B cell (primary cell): ENCODE results near the gene CCDC87. TPM values are rescaled to one million over a fixed set of nuclear protein-coding genes. Genes with fewer than 3 reads are reported as not detected.

Source experiments
- ATAC-seq: fragments of 200-7000 bp; cut with Tn5 transposase; one replicate; pipeline ENCODE4 v1.10.0; 2021; ENCODE audit warnings: low read depth, mild to moderate bottlenecking, moderate number of reproducible peaks, moderate library complexity
- CTCF ChIA-PET: fragments of 350-600 bp; sonication (Branson Sonifier 250); formaldehyde crosslinking; loops from one replicate; lab custom pipeline; 2021; ENCODE audit warnings: antibody characterized with exemption, inconsistent platforms; lab: Charles Lee
- POLR2A ChIA-PET: fragments of 350-600 bp; sonication (Branson Sonifier 250); formaldehyde crosslinking; loops from one replicate; lab custom pipeline; 2021; ENCODE audit warnings: antibody characterized with exemption; lab: Charles Lee
- DNase-seq: peaks from one replicate; pipeline ENCODE4 v3.0.0; 2013
- H2AFZ ChIP-seq: 2 replicates; pipeline ENCODE4 v1.6.1; 2012; ENCODE audit warnings: mild to moderate bottlenecking, low read depth, low read length; ENCODE audit not compliant: insufficient read depth, poor library complexity, severe bottlenecking
- H3K27ac ChIP-seq, 2 donors: 1 replicate in 1 of 2; 2 replicates in 1 of 2; pipeline ENCODE4 v1.5.1; 2012 to 2013; ENCODE audit warnings: low read length in 2 of 2, mild to moderate bottlenecking in 2 of 2, moderate library complexity in 1 of 2
- H3K27me3 ChIP-seq, 4 experiments: fragments of 200-600 bp in 1 of 4; sonication (generic) in 1 of 4; replicated peaks in 1 of 4; 1 replicate in 2 of 4; 2 replicates in 2 of 4; pipeline versions ENCODE4 v1.6.1 to v1.7.0; 2013 to 2016; ENCODE audit warnings: low read length in 3 of 4, mild to moderate bottlenecking in 2 of 4, mixed read lengths in 1 of 4, moderate library complexity in 1 of 4; ENCODE audit not compliant: insufficient read depth in 4 of 4, control insufficient read depth in 3 of 4; ENCODE audit errors: control extremely low read depth in 1 of 4
- H3K36me3 ChIP-seq, 2 experiments: replicated peaks in 1 of 2; 1 replicate in 1 of 2; 2 replicates in 1 of 2; pipeline versions ENCODE4 v1.6.1 to v1.7.1; 2013; ENCODE audit warnings: low read length in 1 of 2; ENCODE audit not compliant: insufficient read depth in 2 of 2, control insufficient read depth in 1 of 2; ENCODE audit errors: control extremely low read depth in 1 of 2, extremely low read depth in 1 of 2
- H3K4me1 ChIP-seq, 2 donors: fragments of 200-600 bp in 1 of 2; sonication (generic) in 1 of 2; 1 replicate in 1 of 2; 2 replicates in 1 of 2; pipeline versions ENCODE4 v1.5.1 to v1.6.1; 2013 to 2017; ENCODE audit warnings: low read length in 2 of 2; ENCODE audit not compliant: control insufficient read depth in 2 of 2, insufficient read depth in 2 of 2
- H3K4me2 ChIP-seq: replicated peaks from 2 replicates; pipeline ENCODE3; 2012; ENCODE audit warnings: mild to moderate bottlenecking, low read depth, low read length; ENCODE audit not compliant: poor library complexity, severe bottlenecking
- H3K4me3 ChIP-seq, 5 experiments: fragments of 200-600 bp in 1 of 5; sonication (generic) in 1 of 5; 1 replicate in 3 of 5; 2 replicates in 2 of 5; pipeline versions ENCODE4 v1.5.1 to v1.7.0; 2011 to 2016; ENCODE audit warnings: low read length in 4 of 5, mild to moderate bottlenecking in 4 of 5, low read depth in 2 of 5, control low read depth in 1 of 5, moderate library complexity in 1 of 5; ENCODE audit not compliant: insufficient read depth in 1 of 5; ENCODE audit errors: control extremely low read depth in 1 of 5, extremely low read depth in 1 of 5
- H3K79me2 ChIP-seq: fragments of 200-600 bp; sonication (generic); one replicate; pipeline ENCODE4 v1.6.0; 2016; ENCODE audit warnings: low read length; ENCODE audit not compliant: control insufficient read depth, insufficient read depth
- H3K9ac ChIP-seq: fragments of 200-600 bp; sonication (generic); 2 replicates; pipeline ENCODE4 v1.6.1; 2017; ENCODE audit warnings: mild to moderate bottlenecking, low read length, moderate library complexity
- H3K9me3 ChIP-seq, 3 donors: one replicate each; pipeline versions ENCODE4 v1.6.1 to v1.7.1; 2013; ENCODE audit warnings: low read length in 2 of 3; ENCODE audit not compliant: control insufficient read depth in 2 of 3, insufficient read depth in 1 of 3; ENCODE audit errors: control extremely low read depth in 1 of 3
- H4K20me1 ChIP-seq: 2 replicates; pipeline ENCODE4 v1.6.0; 2012; ENCODE audit warnings: mild to moderate bottlenecking, low read length; ENCODE audit not compliant: insufficient read depth, control insufficient read depth, poor library complexity, severe bottlenecking
- H3K27ac Mint-ChIP-seq: one replicate; pipeline ENCODE4 v1.8.0; 2021; ENCODE audit warnings: mixed read lengths
- H3K27me3 Mint-ChIP-seq: one replicate; pipeline ENCODE4 v1.8.0; 2021; ENCODE audit warnings: mixed read lengths
- H3K4me1 Mint-ChIP-seq: one replicate; pipeline ENCODE4 v1.8.0; 2021; ENCODE audit warnings: mixed read lengths
- H3K4me3 Mint-ChIP-seq: one replicate; pipeline ENCODE4 v1.8.0; 2021; ENCODE audit warnings: mixed read lengths
- H3K9me3 Mint-ChIP-seq: one replicate; pipeline ENCODE4 v1.8.0; 2022; ENCODE audit warnings: mixed read lengths; ENCODE audit not compliant: insufficient read depth
- EZH2 ChIP-seq: IDR thresholded peaks from 2 replicates; pipeline ENCODE4 v1.6.1; 2012; ENCODE audit warnings: borderline replicate concordance, low read depth, mild to moderate bottlenecking, moderate library complexity, low read length; ENCODE audit not compliant: insufficient read depth, poor library complexity, severe bottlenecking
- WGBS: methylation state at CpG from one replicate; pipeline ENCODE4 v1.1.5; 2013; ENCODE audit warnings: missing lambda C conversion rate; ENCODE audit not compliant: insufficient coverage; 5-methylcytosine and 5-hydroxymethylcytosine counted together
- intact Hi-C: fragments of 100-400 bp; cut with micrococcal nuclease; formaldehyde crosslinking; loops from one replicate; pipeline ENCODE4 v1.10.0; 2022
- polyA plus RNA-seq: library from polyadenylated mRNA; depleted of rRNA; stranded (reverse); fragments of >200 nt; gene quantifications from 2 replicates; pipeline ENCODE4 v1.2.3, GENCODE V29; 2012
- total RNA-seq, 2 donors: library from RNA; stranded (reverse); fragments of 120-200 nt in 1 of 2; gene quantifications; 1 replicate in 1 of 2; 2 replicates in 1 of 2; pipeline versions ENCODE4 v1.2.3 to v1.2.4, GENCODE V29; 2013 to 2022
- TF ChIP-seq, protein P1 (sequence below): fragments of 200-600 bp; IDR thresholded peaks from one replicate; pipeline ENCODE4 v1.8.0; 2022; ENCODE audit warnings: antibody characterized with exemption, mild to moderate bottlenecking

CCDC87 gene
- total and polyA plus RNA-seq, 2 donors (not counting 1 experiment from before 2014, with no cell fraction given) = 0.39 TPM; not detected in 1

DNA sequence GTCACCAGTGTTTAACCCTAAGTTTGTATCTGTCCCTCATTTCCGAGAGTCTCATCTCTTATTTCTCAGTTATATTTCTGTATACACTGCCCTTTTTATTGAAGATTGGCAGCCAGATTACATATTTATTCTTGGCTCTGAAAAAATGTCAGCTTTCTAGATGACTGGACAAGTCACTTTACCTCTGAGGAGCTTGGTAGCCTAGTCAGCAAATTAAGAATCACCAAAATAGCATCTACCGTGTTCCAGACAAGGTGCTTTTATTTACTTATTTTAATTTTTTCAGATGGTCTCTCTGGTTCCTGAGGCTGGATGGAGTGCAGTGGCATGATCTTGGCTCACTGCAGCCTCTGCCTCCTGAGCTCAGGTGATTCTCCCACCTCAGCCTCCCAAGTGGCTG, 40.1 kb upstream of the CCDC87 start:
- Histone ChIP-seq H3K9ac (no peak overlapping the region), H3K27me3 (no peaks in the 10 kb centered on the region), H3K4me1 (peaks cover 14 to 32% of the 10 kb centered on the region in 2 donors), H4K20me1 (peaks cover 73% of the 10 kb centered on the region), H3K79me2 (peaks cover 100% of the 10 kb centered on the region), H3K4me3 (no peak overlapping the region), H3K9me3 (no peaks in the 10 kb centered on the region), H3K36me3 (peaks cover 4 to 39% of the 10 kb centered on the region in 2 experiments), H3K27ac (no peak overlapping the region), H2AFZ (no peak overlapping the region), H3K4me2 (peak overlapping the region; percentile 8)
- Mint-ChIP-seq H3K4me1 (peaks cover 51% of the 10 kb centered on the region), H3K27ac (no peak overlapping the region), H3K27me3 (no peaks in the 10 kb centered on the region), H3K4me3 (no peak overlapping the region), H3K9me3 (no peaks in the 10 kb centered on the region)
- DNase-seq (no peak), ATAC-seq (no peak)
- ChIA-PET CTCF (interaction anchor here (1.0 to 1.3 kb wide), 2 partner anchors 11 to 16 kb away, joined by 3 read pairs; no protein-coding TSS in a partner anchor), POLR2A (interaction anchor here (0.6 kb wide), 2 partner anchors 23 to 804 kb away, joined by 4 read pairs; no protein-coding TSS in a partner anchor)
- no peak for TF ChIP-seq EZH2
- TF ChIP-seq, protein P1, sequence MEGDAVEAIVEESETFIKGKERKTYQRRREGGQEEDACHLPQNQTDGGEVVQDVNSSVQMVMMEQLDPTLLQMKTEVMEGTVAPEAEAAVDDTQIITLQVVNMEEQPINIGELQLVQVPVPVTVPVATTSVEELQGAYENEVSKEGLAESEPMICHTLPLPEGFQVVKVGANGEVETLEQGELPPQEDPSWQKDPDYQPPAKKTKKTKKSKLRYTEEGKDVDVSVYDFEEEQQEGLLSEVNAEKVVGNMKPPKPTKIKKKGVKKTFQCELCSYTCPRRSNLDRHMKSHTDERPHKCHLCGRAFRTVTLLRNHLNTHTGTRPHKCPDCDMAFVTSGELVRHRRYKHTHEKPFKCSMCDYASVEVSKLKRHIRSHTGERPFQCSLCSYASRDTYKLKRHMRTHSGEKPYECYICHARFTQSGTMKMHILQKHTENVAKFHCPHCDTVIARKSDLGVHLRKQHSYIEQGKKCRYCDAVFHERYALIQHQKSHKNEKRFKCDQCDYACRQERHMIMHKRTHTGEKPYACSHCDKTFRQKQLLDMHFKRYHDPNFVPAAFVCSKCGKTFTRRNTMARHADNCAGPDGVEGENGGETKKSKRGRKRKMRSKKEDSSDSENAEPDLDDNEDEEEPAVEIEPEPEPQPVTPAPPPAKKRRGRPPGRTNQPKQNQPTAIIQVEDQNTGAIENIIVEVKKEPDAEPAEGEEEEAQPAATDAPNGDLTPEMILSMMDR = no peak
- no CpG with 5 or more reads among the region's 2 CpGs for WGBS
- intact Hi-C loops = no loop called here

DNA sequence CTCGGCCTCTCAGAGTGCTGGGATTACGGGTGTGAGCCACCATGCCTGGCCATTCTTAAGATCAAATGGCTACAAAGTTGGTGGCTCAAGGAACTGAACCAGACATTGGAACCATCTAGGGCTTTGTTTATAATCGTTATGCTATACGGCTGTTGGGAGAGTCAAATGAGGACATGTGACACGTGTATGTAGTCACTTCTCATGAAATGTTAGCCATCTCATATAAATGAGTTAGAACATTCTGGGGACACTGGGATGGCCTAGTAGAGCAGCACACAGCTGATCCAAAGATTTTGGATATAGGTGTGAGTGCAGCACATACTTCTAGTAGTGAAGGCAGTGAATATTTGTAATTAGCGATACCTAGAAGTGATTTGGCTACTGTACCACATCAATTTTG, 39.0 kb upstream of the CCDC87 start:
- peaks cover 47% of the 10 kb centered on the region for H3K4me1 Mint-ChIP-seq

More for the DNA sequence above, 39.0 kb upstream of the CCDC87 start:
- WGBS = 100% methylated on average over 4 of the region's 6 CpGs
- Histone ChIP-seq H3K27me3 (no peaks in the 10 kb centered on the region), H2AFZ (no peak overlapping the region), H3K27ac (no peak overlapping the region), H3K4me3 (no peak overlapping the region), H3K79me2 (peaks cover 100% of the 10 kb centered on the region), H3K4me2 (peak overlapping the region; percentile 6), H3K9ac (no peak overlapping the region), H3K4me1 (peaks cover 6 to 27% of the 10 kb centered on the region in 2 donors), H4K20me1 (peaks cover 73% of the 10 kb centered on the region), H3K36me3 (peaks cover 6 to 50% of the 10 kb centered on the region in 2 experiments), H3K9me3 (no peaks in the 10 kb centered on the region)
- H3K27ac Mint-ChIP-seq = peak overlapping the region; percentile 66
- no peaks in the 10 kb centered on the region for H3K27me3 Mint-ChIP-seq
- intact Hi-C loops = no loop called here
- ATAC-seq (no peak), DNase-seq (no peak)
- ChIA-PET CTCF (no interaction called here), POLR2A (no interaction called here)
- H3K9me3 Mint-ChIP-seq = no peaks in the 10 kb centered on the region
- TF ChIP-seq EZH2 = no peak
- TF ChIP-seq, protein P1 = no peak
- no peak overlapping the region for H3K4me3 Mint-ChIP-seq
